Non-pigmented ciliary epithelial cell (primary cell): ENCODE measurements around the gene MRGPRE.
"Not testable (repeated sequence)": the region's sequence is repeated elsewhere in the genome, so short reads cannot be mapped to it uniquely, and the experiment has no call there.

Experiments
- DNase-seq: peaks from one replicate; pipeline ENCODE4 v3.0.0-alpha.2; 2010; ENCODE audit warnings: low read depth

Gene MRGPRE, protein sequence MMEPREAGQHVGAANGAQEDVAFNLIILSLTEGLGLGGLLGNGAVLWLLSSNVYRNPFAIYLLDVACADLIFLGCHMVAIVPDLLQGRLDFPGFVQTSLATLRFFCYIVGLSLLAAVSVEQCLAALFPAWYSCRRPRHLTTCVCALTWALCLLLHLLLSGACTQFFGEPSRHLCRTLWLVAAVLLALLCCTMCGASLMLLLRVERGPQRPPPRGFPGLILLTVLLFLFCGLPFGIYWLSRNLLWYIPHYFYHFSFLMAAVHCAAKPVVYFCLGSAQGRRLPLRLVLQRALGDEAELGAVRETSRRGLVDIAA

DNA sequence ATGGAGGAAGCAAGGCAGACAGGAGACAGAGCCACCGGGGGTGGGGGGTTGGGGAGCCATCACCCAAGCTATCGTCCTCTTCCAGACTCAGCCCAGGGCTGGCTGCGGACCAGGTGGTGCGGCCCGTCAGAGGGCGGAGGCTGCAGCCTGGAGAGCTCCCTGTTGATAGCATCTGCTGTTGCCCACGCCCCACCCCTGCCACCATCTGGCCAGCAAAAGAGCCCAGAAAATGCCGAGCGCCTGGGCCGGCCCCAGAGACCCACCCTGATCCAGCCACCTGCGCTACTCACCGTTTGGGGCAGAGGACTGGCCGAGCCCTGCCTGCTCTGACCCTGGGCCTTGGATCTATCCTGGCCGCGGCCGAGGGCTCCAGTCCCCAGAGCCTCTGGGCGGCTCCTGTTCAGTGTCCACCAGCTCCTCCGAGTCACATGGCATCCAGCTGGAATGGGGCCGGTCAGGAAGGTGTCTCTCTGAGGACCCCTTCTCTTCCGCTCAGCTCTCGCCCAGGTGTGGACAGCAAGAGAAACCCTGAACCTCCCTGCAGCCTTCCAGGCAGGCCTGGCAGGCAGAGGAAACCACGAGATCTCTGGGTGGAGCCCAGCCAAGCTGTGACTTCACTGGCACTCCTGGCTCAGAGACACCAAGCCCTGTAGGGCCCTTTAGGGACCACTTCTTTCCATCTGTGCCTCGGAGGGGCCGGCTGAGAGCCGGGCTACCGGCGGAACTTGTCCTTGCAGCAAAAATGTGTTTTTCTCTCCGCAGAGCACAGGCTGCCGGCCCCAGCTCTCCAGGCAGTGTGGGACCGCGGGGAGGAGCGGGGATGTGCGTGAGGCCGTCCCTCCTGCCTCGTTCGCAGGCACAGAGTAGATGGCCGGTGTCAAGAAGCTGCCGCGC is at the start of gene MRGPRE:
TSS of gene MRGPRE (minus strand) at position 567 of the 894 bp plus-strand sequence. CDS start 3,618 bp downstream, outside the sequence.
- no peak for DNase-seq

DNA sequence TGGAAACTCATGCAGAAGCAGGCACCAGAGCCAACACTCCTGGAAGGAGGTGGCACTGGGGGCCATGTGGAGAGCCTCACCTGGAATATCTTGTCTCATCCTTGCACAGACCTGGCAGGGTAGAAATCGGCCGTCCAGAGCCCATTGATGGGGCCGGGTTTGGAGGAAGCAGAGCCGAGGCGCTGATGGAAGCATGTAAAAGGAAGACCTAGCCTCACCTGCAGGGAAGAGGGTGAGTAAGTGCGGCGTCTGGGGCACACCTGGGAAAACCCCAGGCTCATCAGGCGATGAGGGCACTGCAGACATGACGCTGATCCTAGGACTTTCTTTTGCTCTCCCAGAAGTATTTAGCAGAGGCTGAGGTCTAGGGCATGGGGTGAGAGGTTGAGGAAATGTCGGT is 48.9 kb upstream of the MRGPRE start:
- not testable (repeated sequence) for DNase-seq

DNA sequence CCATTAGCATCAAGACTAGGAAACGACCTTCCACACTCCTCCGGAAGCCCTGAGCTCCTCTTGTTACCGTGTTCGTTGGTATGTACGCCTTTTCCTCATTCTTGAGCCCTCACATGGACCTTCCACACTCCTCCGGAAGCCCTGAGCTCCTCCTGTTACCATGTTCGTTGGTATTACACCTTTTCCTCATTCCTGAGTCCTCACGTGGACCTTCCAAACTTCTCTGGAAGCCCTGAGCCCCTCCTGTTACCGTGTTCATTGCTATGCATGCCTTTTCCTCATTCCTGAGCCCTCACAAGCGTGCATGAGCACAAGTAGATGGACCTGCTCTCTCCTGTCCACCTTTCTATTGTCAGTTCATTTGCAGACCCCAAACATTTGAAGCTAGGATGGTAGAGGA is 48.4 kb upstream of the MRGPRE start:
- not testable (repeated sequence) for DNase-seq

DNA sequence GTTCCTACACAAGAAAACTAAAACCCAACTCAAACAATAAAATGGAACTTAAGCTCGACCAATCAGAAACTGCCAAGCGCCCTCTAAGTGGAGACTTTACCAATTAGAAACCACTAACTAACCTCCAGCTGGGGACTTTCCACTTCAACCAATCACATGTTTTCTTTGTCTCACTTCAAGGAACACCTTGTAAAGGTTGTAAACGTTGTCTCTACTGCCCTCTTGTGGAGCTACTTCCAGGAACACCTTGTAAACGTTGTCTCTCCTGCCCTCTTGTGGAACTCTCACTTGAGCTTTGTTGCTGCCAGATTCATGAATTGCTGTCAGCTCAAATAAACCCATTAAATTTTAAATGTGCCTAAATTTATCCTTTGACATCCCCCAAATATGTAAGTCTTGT is 46.7 kb upstream of the MRGPRE start:
- DNase-seq, result not testable (repeated sequence)

GRCh38 chr11:3273629-3274028 is 41.4 kb upstream of the MRGPRE start:
- not testable (repeated sequence) for DNase-seq

GRCh38 chr11:3262548-3262947 is 30.3 kb upstream of the MRGPRE start:
- DNase-seq, result not testable (repeated sequence)

- not testable (repeated sequence) for DNase-seq
Measured at GRCh38 chr11:3261831-3262230, 29.6 kb upstream of the MRGPRE start.

GRCh38 chr11:3257509-3257908 is 25.3 kb upstream of the MRGPRE start:
- DNase-seq, result not testable (repeated sequence)

DNA sequence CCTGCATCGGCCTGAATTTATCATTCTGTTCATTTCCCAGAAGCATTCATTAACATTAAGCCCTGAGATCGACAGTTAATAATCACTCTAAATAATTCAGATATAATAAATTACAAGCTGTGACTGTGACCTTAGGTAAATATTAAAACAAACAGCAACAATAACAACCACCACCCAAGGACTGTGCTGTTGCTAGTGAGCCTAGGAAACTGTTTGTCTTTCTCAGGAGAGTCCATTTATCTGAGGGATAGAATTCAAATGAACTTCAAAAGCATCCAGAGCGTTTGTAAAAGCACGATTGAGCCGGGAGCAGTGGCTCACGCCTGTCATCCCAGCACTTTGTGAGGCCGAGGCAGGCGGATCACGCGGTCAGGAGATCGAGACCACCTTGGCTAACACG is 23.0 kb upstream of the MRGPRE start:
- DNase-seq, result not testable (repeated sequence)

DNA sequence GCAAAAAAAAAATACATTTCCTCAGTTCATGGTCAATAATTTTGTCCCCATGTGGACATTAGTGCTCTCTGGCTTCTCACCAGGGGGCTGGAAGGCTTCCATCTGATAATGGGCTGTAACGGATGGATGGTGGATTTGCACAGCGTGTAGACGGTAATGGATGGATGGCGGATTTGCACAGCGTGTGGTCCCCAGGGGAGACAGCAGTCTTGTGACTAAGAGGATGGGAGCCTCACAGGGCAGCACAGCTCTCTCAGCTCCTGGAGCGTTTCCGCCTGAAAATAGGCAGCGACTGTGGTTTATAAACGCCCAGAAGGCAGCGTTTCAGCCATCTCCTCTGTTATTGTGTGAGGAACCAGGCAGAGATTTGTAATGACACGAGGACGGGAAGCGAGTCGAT is 22.6 kb upstream of the MRGPRE start:
- DNase-seq, result not testable (repeated sequence)

DNA sequence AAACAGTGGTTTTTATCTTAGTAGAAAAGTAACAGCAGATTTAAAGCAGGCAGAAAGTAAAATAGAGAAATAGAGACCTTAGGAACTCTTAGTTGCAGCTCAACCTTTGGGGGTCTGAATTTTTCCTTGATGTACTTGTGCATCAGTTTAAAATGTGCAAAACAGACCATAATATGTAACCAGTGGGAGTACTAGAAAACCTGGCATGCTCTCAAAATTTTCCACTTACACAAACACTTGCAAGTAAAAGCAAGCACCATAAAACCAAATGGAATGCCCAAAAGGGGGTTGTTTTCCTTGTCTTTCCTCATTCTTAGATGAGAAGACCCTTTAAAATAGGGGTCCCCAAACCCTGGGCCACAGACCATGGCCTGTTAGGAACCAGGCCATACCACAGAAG is 12.9 kb upstream of the MRGPRE start:
- no peak for DNase-seq

- no peak for DNase-seq
Measured at GRCh38 chr11:3243880-3244279, 11.7 kb upstream of the MRGPRE start.

- DNase-seq, result no peak
Measured at GRCh38 chr11:3237119-3237518, 4.9 kb upstream of the MRGPRE start.

DNA sequence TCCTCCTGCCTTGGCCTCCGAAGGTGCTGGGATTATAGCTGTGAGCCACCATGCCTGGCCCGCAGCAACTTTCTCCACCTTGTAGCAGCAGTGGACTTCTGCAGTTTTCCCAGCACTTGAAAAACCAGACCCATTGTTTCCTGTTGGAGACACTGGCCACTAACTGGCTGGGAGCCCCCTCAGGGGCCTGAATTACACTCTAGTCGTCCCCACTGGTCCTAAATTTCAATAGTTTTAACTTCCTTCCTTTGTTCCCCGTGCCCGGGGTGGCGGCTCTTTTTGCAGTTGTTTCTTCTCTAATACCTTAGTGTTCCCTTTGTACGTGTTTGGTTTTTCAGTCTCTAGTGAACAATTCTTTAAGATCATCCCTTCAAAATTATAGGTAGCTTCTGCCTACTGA is 2.6 kb upstream of the MRGPRE start:
- no peak for DNase-seq

DNA sequence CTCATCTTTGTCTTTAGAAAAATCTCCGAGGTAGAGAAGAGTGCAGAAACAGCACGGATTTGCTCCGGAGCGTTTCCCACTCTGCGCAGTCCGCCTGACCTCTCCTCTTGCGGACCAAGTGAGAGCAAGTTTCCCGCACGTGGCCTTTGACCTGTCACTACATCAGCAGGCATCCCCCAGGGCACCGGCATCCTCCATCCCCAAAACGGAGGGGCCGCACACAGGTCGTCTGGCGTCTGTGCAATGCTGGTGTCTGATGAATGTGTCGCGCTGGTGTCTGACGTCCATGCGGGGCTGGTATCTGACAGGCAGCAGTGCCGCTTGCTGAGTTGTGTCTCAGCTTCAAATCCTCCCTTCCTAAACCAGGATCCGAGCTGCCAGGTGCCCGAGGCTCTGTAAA is 739 bp upstream of the MRGPRE start:
- DNase-seq, result no peak

- DNase-seq, result no peak
Measured at GRCh38 chr11:3231550-3231850, 717 bp downstream of the MRGPRE start.

DNA sequence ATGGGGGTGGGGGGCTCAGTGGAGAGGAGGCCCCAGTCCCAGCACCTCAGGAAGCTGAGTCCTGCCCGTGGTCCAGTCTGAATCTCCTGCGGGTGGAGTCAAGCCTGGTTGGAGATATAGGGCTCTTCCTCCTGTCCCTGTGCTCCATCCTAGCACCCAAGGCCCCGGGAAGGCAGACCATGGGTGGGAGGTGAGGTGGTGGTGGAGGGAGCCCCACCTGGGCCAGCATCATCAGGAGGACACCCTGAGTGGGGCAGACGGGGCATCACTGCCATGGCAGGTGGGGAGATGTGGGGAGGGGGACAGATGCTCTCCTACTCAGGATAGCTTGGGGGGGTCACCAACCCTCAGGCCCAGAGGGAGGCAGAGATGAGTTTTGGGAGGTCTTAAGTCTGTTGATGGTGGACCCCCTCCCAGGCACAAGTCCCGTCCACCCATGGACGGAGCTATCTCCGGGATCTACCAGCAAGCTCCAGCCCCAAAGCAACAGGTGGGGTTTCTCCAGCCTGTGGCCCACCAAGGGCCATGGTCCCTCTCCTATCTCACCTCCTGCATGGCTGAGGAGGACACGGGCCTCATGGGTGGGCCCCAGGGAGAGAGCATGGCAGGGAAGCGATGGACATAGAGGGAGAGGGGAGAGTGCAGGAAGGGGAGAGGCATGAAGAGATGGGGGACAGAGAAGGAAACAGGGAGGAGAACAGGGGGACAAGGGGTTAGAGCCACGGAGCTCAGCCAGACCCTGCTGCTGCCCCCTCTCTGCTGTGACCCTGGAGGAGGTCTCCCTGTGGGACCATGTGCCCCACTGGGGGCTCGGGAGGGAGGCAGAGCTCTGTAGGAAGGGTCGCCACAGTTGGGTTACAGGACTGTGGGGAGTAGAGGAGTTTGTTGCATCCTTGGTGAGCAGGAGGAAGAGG is 1.3 kb downstream of the MRGPRE start:
- no peak for DNase-seq

GRCh38 chr11:3229673-3230630 is 2.3 kb downstream of the MRGPRE start:
- DNase-seq, result no peak

DNA sequence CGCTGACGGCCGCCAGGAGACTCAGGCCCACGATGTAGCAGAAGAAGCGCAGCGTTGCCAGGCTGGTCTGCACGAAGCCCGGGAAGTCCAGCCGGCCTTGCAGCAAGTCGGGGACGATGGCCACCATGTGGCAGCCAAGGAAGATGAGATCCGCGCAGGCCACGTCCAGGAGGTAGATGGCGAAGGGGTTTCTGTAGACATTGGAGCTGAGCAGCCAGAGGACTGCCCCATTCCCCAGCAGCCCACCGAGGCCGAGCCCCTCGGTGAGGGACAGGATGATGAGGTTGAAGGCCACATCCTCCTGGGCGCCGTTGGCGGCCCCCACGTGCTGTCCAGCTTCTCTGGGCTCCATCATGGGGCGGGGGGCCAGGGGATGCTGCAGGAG is 3.8 kb downstream of the MRGPRE start:
- DNase-seq, result no peak

GRCh38 chr11:3227568-3228444 is 4.4 kb downstream of the MRGPRE start:
- no peak for DNase-seq
